Measurements from ENCODE around the gene HTRA1.

Gene HTRA1

GRCh38 chr10:122464586-122464985, 3.2 kb downstream of the HTRA1 start:
- Histone ChIP-seq H3K27me3 (ENCODE audit: control insufficient read depth in 1 of 2, insufficient read depth in 2 of 2, low read length in 2 of 2) (no peaks in the 10 kb centered on the region), H3K4me3 (ENCODE audit: low read length in 2 of 2) (no peak overlapping the region), H3K9ac (ENCODE audit: low read length in 2 of 2) (no peak overlapping the region), H3K4me1 (ENCODE audit: control insufficient read depth, insufficient read depth, low read length) (peaks cover 29% of the 10 kb centered on the region), H3K36me3 (ENCODE audit: control insufficient read depth in 2 of 2, insufficient read depth in 2 of 2, low read length in 2 of 2) (no peaks in the 10 kb centered on the region), H3K27ac (ENCODE audit: low read length) (no peak overlapping the region), H3K9me3 (ENCODE audit: control insufficient read depth in 2 of 2, low read length in 2 of 2) (no peaks in the 10 kb centered on the region)

- Histone ChIP-seq H3K27ac (ENCODE audit: low read length) (no peak overlapping the region), H3K4me3 (ENCODE audit: low read length in 2 of 2) (no peak overlapping the region), H3K4me1 (ENCODE audit: control insufficient read depth, insufficient read depth, low read length) (peaks cover 22% of the 10 kb centered on the region), H3K9me3 (ENCODE audit: control insufficient read depth in 2 of 2, low read length in 2 of 2) (no peaks in the 10 kb centered on the region), H3K36me3 (ENCODE audit: control insufficient read depth in 2 of 2, insufficient read depth in 2 of 2, low read length in 2 of 2) (no peaks in the 10 kb centered on the region), H3K27me3 (ENCODE audit: control insufficient read depth in 1 of 2, insufficient read depth in 2 of 2, low read length in 2 of 2) (no peaks in the 10 kb centered on the region), H3K9ac (ENCODE audit: low read length in 2 of 2) (no peak overlapping the region)
Measured at GRCh38 chr10:122465401-122466040, 4.2 kb downstream of the HTRA1 start.

GRCh38 chr10:122466951-122467381, 5.6 kb downstream of the HTRA1 start:
- H3K27me3 ChIP-seq (ENCODE audit: control insufficient read depth in 1 of 2, insufficient read depth in 2 of 2, low read length in 2 of 2), result no peaks in the 10 kb centered on the region

GRCh38 chr10:122467701-122468100, 6.3 kb downstream of the HTRA1 start:
- Histone ChIP-seq H3K4me3 (ENCODE audit: low read length in 2 of 2) (no peak overlapping the region), H3K27ac (ENCODE audit: low read length) (no peak overlapping the region), H3K9ac (ENCODE audit: low read length in 2 of 2) (no peak overlapping the region), H3K36me3 (ENCODE audit: control insufficient read depth in 2 of 2, insufficient read depth in 2 of 2, low read length in 2 of 2) (no peaks in the 10 kb centered on the region), H3K4me1 (ENCODE audit: control insufficient read depth, insufficient read depth, low read length) (peaks cover 21% of the 10 kb centered on the region), H3K27me3 (ENCODE audit: control insufficient read depth in 1 of 2, insufficient read depth in 2 of 2, low read length in 2 of 2) (no peaks in the 10 kb centered on the region), H3K9me3 (ENCODE audit: control insufficient read depth in 2 of 2, low read length in 2 of 2) (no peaks in the 10 kb centered on the region)

More at GRCh38 chr10:122466951-122467381, 5.6 kb downstream of the HTRA1 start:
- Histone ChIP-seq H3K9ac (ENCODE audit: low read length in 2 of 2) (no peak overlapping the region), H3K9me3 (ENCODE audit: control insufficient read depth in 2 of 2, low read length in 2 of 2) (no peaks in the 10 kb centered on the region), H3K4me1 (ENCODE audit: control insufficient read depth, insufficient read depth, low read length) (peaks cover 22% of the 10 kb centered on the region), H3K4me3 (ENCODE audit: low read length in 2 of 2) (no peak overlapping the region), H3K36me3 (ENCODE audit: control insufficient read depth in 2 of 2, insufficient read depth in 2 of 2, low read length in 2 of 2) (no peaks in the 10 kb centered on the region), H3K27ac (ENCODE audit: low read length) (no peak overlapping the region)

GRCh38 chr10:122468307-122468925, 7.1 kb downstream of the HTRA1 start:
- Histone ChIP-seq H3K9ac (ENCODE audit: low read length in 2 of 2) (no peak overlapping the region), H3K9me3 (ENCODE audit: control insufficient read depth in 2 of 2, low read length in 2 of 2) (no peaks in the 10 kb centered on the region), H3K4me3 (ENCODE audit: low read length in 2 of 2) (no peak overlapping the region), H3K4me1 (ENCODE audit: control insufficient read depth, insufficient read depth, low read length) (peaks cover 18% of the 10 kb centered on the region), H3K27ac (ENCODE audit: low read length) (no peak overlapping the region), H3K36me3 (ENCODE audit: control insufficient read depth in 2 of 2, insufficient read depth in 2 of 2, low read length in 2 of 2) (no peaks in the 10 kb centered on the region), H3K27me3 (ENCODE audit: control insufficient read depth in 1 of 2, insufficient read depth in 2 of 2, low read length in 2 of 2) (no peaks in the 10 kb centered on the region)

GRCh38 chr10:122468926-122469781, 7.8 kb downstream of the HTRA1 start:
- no peak overlapping the region for H3K27ac ChIP-seq (ENCODE audit: low read length)
- H3K4me3 ChIP-seq (ENCODE audit: low read length in 2 of 2), result no peak overlapping the region
- no peaks in the 10 kb centered on the region for H3K36me3 ChIP-seq (ENCODE audit: control insufficient read depth in 2 of 2, insufficient read depth in 2 of 2, low read length in 2 of 2)
- H3K9ac ChIP-seq (ENCODE audit: low read length in 2 of 2), result no peak overlapping the region
- H3K27me3 ChIP-seq (ENCODE audit: control insufficient read depth in 1 of 2, insufficient read depth in 2 of 2, low read length in 2 of 2), result no peaks in the 10 kb centered on the region
- H3K4me1 ChIP-seq (ENCODE audit: control insufficient read depth, insufficient read depth, low read length), result peaks cover 15% of the 10 kb centered on the region
- H3K9me3 ChIP-seq (ENCODE audit: control insufficient read depth in 2 of 2, low read length in 2 of 2), result no peaks in the 10 kb centered on the region

- no peak overlapping the region for H3K4me3 ChIP-seq (ENCODE audit: low read length in 2 of 2)
- no peak overlapping the region for H3K9ac ChIP-seq (ENCODE audit: low read length in 2 of 2)
- no peaks in the 10 kb centered on the region for H3K27me3 ChIP-seq (ENCODE audit: control insufficient read depth in 1 of 2, insufficient read depth in 2 of 2, low read length in 2 of 2)
- no peaks in the 10 kb centered on the region for H3K36me3 ChIP-seq (ENCODE audit: control insufficient read depth in 2 of 2, insufficient read depth in 2 of 2, low read length in 2 of 2)
- no peaks in the 10 kb centered on the region for H3K9me3 ChIP-seq (ENCODE audit: control insufficient read depth in 2 of 2, low read length in 2 of 2)
- H3K4me1 ChIP-seq (ENCODE audit: control insufficient read depth, insufficient read depth, low read length), result peaks cover 21% of the 10 kb centered on the region
- no peak overlapping the region for H3K27ac ChIP-seq (ENCODE audit: low read length)
Measured at GRCh38 chr10:122469848-122470247, 8.5 kb downstream of the HTRA1 start.

GRCh38 chr10:122471531-122472177, 10.3 kb downstream of the HTRA1 start:
- Histone ChIP-seq H3K4me1 (ENCODE audit: control insufficient read depth, insufficient read depth, low read length) (peaks cover 39% of the 10 kb centered on the region), H3K27ac (ENCODE audit: low read length) (no peak overlapping the region)

GRCh38 chr10:122473116-122473515, 11.8 kb downstream of the HTRA1 start:
- no peak overlapping the region for H3K27ac ChIP-seq (ENCODE audit: low read length)
- no peak overlapping the region for H3K4me3 ChIP-seq (ENCODE audit: low read length in 2 of 2)
- H3K9ac ChIP-seq (ENCODE audit: low read length in 2 of 2), result no peak overlapping the region
- no peaks in the 10 kb centered on the region for H3K9me3 ChIP-seq (ENCODE audit: control insufficient read depth in 2 of 2, low read length in 2 of 2)
- H3K4me1 ChIP-seq (ENCODE audit: control insufficient read depth, insufficient read depth, low read length), result peaks cover 51% of the 10 kb centered on the region
- no peaks in the 10 kb centered on the region for H3K36me3 ChIP-seq (ENCODE audit: control insufficient read depth in 2 of 2, insufficient read depth in 2 of 2, low read length in 2 of 2)
- no peaks in the 10 kb centered on the region for H3K27me3 ChIP-seq (ENCODE audit: control insufficient read depth in 1 of 2, insufficient read depth in 2 of 2, low read length in 2 of 2)

More at GRCh38 chr10:122471531-122472177, 10.3 kb downstream of the HTRA1 start:
- Histone ChIP-seq H3K9me3 (ENCODE audit: control insufficient read depth in 2 of 2, low read length in 2 of 2) (no peaks in the 10 kb centered on the region), H3K9ac (ENCODE audit: low read length in 2 of 2) (no peak overlapping the region), H3K27me3 (ENCODE audit: control insufficient read depth in 1 of 2, insufficient read depth in 2 of 2, low read length in 2 of 2) (no peaks in the 10 kb centered on the region), H3K4me3 (ENCODE audit: low read length in 2 of 2) (no peak overlapping the region), H3K36me3 (ENCODE audit: control insufficient read depth in 2 of 2, insufficient read depth in 2 of 2, low read length in 2 of 2) (no peaks in the 10 kb centered on the region)

GRCh38 chr10:122474131-122474818, 12.9 kb downstream of the HTRA1 start:
- peaks cover 51% of the 10 kb centered on the region for H3K4me1 ChIP-seq (ENCODE audit: control insufficient read depth, insufficient read depth, low read length)
- peak overlapping the region; percentile 49 for H3K27ac ChIP-seq (ENCODE audit: low read length)
- no peaks in the 10 kb centered on the region for H3K9me3 ChIP-seq (ENCODE audit: control insufficient read depth in 2 of 2, low read length in 2 of 2)
- H3K27me3 ChIP-seq (ENCODE audit: control insufficient read depth in 1 of 2, insufficient read depth in 2 of 2, low read length in 2 of 2), result no peaks in the 10 kb centered on the region
- no peaks in the 10 kb centered on the region for H3K36me3 ChIP-seq (ENCODE audit: control insufficient read depth in 2 of 2, insufficient read depth in 2 of 2, low read length in 2 of 2)
- no peak overlapping the region for H3K9ac ChIP-seq (ENCODE audit: low read length in 2 of 2)
- peak overlapping the region in 1 of 2 donors; percentile 18 for H3K4me3 ChIP-seq (ENCODE audit: low read length in 2 of 2)

All from stomach smooth muscle (tissue), 2 donors.